ENCODE measurements around the gene CLMN. TPM values are rescaled to one million over a fixed set of nuclear protein-coding genes. Genes with fewer than 3 reads are reported as not detected.

Gene CLMN
- total RNA-seq, 1 donor from 2014 or later = 7.7 TPM

DNA sequence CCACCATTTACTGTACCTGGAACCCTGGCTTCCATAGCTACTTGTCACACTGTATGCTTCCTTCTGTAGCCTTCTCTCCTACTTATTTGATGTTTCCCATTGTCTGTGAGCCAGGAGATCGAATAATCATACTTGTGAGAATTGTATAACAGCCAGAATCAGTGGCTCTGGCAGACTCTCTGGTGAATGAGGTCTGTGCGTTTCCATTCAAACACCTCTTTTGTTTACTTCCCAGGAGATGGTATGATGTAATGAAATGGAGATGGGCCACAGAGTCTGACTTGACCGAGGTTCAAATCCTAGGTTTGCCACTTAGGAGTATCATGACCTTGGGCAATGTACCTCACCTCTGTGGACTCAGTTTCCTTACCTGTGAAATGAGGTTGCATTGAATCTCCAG, 35.7 kb upstream of the CLMN start:
- Mint-ChIP-seq H3K4me1 (peaks cover 4% of the 10 kb centered on the region), H3K27ac (ENCODE audit: unreplicated experiment) (no peak overlapping the region), H3K4me3 (no peak overlapping the region), H3K36me3 (ENCODE audit: low read depth) (peaks cover 4% of the 10 kb centered on the region), H3K27me3 (ENCODE audit: low read depth) (no peaks in the 10 kb centered on the region), H3K9me3 (peaks cover 2% of the 10 kb centered on the region)
- TF ChIP-seq, protein P1, sequence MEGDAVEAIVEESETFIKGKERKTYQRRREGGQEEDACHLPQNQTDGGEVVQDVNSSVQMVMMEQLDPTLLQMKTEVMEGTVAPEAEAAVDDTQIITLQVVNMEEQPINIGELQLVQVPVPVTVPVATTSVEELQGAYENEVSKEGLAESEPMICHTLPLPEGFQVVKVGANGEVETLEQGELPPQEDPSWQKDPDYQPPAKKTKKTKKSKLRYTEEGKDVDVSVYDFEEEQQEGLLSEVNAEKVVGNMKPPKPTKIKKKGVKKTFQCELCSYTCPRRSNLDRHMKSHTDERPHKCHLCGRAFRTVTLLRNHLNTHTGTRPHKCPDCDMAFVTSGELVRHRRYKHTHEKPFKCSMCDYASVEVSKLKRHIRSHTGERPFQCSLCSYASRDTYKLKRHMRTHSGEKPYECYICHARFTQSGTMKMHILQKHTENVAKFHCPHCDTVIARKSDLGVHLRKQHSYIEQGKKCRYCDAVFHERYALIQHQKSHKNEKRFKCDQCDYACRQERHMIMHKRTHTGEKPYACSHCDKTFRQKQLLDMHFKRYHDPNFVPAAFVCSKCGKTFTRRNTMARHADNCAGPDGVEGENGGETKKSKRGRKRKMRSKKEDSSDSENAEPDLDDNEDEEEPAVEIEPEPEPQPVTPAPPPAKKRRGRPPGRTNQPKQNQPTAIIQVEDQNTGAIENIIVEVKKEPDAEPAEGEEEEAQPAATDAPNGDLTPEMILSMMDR (conservative IDR thresholded peaks at IDR 0.05) = no peak
- no peak for DNase-seq (ENCODE audit: low read depth, low spot score)

DNA sequence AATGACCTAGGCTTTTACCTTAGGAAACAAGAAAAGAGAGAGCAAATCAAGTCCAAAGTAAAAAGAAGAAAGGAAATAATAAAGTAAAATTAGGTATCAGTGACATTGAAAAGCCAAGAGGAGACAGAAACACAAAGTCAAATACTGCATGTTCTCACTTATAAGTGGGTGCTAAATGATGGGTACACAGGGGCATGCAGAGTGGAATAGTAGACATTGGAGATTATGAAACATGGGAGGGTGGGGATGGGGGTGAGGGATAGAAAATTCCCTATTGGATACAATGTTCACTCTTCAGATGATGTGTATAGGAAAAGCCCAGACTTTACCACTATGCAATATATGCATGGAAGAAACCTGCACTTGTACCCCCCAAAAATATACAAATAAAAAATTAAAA, 35.1 kb upstream of the CLMN start:
- TF ChIP-seq, protein P1 (conservative IDR thresholded peaks at IDR 0.05) = no peak
- Mint-ChIP-seq H3K4me1 (peaks cover 1% of the 10 kb centered on the region), H3K9me3 (peaks cover 2% of the 10 kb centered on the region), H3K36me3 (ENCODE audit: low read depth) (peaks cover 4% of the 10 kb centered on the region), H3K27me3 (ENCODE audit: low read depth) (no peaks in the 10 kb centered on the region), H3K27ac (ENCODE audit: unreplicated experiment) (no peak overlapping the region), H3K4me3 (no peak overlapping the region)
- DNase-seq (ENCODE audit: low read depth, low spot score) = no peak

DNA sequence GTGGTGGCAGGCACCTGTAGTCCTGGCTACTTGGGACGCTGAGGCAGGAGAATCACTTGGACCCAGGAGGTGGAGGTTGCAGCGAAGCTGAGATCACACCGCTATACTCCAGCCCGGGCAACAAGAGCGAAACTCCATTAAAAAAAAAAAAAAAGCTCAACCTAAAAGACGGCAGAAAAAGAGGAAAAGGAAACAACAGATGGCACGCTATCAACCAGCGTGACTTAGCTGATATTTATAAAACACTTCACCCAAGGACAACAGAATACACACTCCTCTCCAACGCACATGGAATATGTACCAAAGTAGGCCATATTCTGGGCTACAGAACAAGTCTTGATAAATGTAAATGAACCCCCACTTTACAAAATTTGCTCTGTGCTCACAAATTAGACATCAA, 34.0 kb upstream of the CLMN start:
- DNase-seq (ENCODE audit: low read depth, low spot score) = no peak
- Mint-ChIP-seq H3K4me3 (no peak overlapping the region), H3K9me3 (peaks cover 2% of the 10 kb centered on the region), H3K4me1 (no peaks in the 10 kb centered on the region), H3K27ac (ENCODE audit: unreplicated experiment) (no peak overlapping the region), H3K36me3 (ENCODE audit: low read depth) (peaks cover 4% of the 10 kb centered on the region), H3K27me3 (ENCODE audit: low read depth) (peaks cover 2% of the 10 kb centered on the region)
- TF ChIP-seq, protein P1 (conservative IDR thresholded peaks at IDR 0.05) = no peak

DNA sequence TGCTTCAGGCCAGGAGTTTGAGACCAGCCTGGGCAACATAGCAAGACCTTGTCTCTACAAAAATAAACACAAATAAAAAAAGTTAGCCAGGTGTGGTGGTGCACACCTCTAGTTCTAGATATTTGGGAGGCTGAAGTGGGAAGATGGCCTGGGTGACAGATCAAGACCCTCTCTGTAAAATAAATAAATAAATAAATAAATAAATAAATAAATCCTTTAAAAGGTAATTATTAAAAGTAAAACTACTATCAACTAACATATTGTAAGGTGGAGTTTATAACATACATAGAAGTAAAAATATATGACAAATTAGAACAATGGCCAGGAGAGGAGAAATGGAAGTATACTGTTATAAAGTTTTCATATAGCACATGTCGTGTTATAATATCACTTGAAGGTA, 33.3 kb upstream of the CLMN start:
- no peak for DNase-seq (ENCODE audit: low read depth, low spot score)
- Mint-ChIP-seq H3K27me3 (ENCODE audit: low read depth) (peaks cover 2% of the 10 kb centered on the region), H3K4me1 (no peaks in the 10 kb centered on the region), H3K4me3 (no peak overlapping the region), H3K36me3 (ENCODE audit: low read depth) (peaks cover 4% of the 10 kb centered on the region), H3K9me3 (peaks cover 2% of the 10 kb centered on the region), H3K27ac (ENCODE audit: unreplicated experiment) (no peak overlapping the region)
- TF ChIP-seq, protein P1 (conservative IDR thresholded peaks at IDR 0.05) = no peak

DNA sequence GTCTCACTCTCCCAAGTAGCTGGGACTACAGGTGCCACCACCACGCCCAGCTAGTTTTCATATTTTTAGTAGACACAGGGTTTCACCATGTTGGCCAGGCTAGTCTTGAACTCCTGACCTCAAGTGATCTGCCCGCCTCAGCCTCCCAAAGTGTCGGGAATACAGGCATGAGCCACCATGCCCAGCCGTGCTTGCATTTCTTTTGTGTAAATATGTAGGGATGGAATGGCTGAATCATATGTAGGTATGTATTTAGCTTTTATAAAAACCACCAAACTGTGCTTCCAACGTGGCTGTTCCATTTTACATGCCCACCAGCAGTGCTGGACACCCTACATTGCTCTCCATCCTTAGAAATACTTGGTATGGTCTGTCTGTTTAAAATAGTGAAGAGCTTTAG, 32.8 kb upstream of the CLMN start:
- Mint-ChIP-seq H3K36me3 (ENCODE audit: low read depth) (peaks cover 4% of the 10 kb centered on the region), H3K27ac (ENCODE audit: unreplicated experiment) (no peak overlapping the region), H3K27me3 (ENCODE audit: low read depth) (peaks cover 2% of the 10 kb centered on the region), H3K4me3 (no peak overlapping the region), H3K9me3 (peaks cover 2% of the 10 kb centered on the region), H3K4me1 (no peaks in the 10 kb centered on the region)
- TF ChIP-seq, protein P1 (conservative IDR thresholded peaks at IDR 0.05) = no peak
- no peak for DNase-seq (ENCODE audit: low read depth, low spot score)

DNA sequence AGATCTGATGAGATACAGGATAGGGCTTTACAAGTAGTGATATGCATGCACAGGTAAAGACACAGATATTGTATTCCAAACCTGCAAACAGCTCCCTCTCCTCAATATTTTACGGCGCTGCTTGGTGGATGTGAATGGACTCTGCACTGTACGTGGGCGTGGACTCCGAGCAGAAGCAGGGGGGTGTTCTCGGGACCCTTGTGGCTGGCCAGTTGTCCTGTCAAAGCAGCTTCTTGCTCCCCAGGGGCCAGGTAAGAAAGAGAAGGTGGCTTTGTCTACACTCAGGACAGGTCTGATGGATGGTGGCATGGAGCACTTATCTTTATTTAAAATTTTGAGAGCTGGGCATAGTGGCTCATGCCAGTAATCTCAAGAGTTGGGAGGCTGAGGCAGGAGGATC, 29.5 kb upstream of the CLMN start:
- Mint-ChIP-seq H3K36me3 (ENCODE audit: low read depth) (peaks cover 4% of the 10 kb centered on the region), H3K9me3 (peaks cover 2% of the 10 kb centered on the region), H3K4me3 (no peak overlapping the region), H3K4me1 (no peaks in the 10 kb centered on the region), H3K27me3 (ENCODE audit: low read depth) (peaks cover 2% of the 10 kb centered on the region), H3K27ac (ENCODE audit: unreplicated experiment) (no peak overlapping the region)
- TF ChIP-seq, protein P1 (conservative IDR thresholded peaks at IDR 0.05) = no peak
- DNase-seq (ENCODE audit: low read depth, low spot score) = no peak
